Inflammatory macrophage (primary cell): ENCODE measurements around the gene SRBD1.

ENCODE experiments used
- DNase-seq, 2 donors: peaks; one replicate each; pipeline ENCODE4 v3.0.0-alpha.2; 2020 to 2022

The SRBD1 gene

GRCh38 chr2:45545943-45546342, 65.1 kb downstream of the SRBD1 start:
- peak in 1 of 2 donors; percentile 38 for DNase-seq

- no peak for DNase-seq
Measured at GRCh38 chr2:45543257-45543656, 67.8 kb downstream of the SRBD1 start.

GRCh38 chr2:45542013-45542412, 69.1 kb downstream of the SRBD1 start:
- no peak for DNase-seq

GRCh38 chr2:45541450-45541849, 69.6 kb downstream of the SRBD1 start:
- DNase-seq, result no peak

- no peak for DNase-seq
Measured at GRCh38 chr2:45540942-45541341, 70.1 kb downstream of the SRBD1 start.

GRCh38 chr2:45533771-45534170, 77.3 kb downstream of the SRBD1 start:
- DNase-seq, result no peak

GRCh38 chr2:45532181-45532580, 78.9 kb downstream of the SRBD1 start:
- DNase-seq, result no peak

GRCh38 chr2:45524016-45524415, 87.1 kb downstream of the SRBD1 start:
- no peak for DNase-seq

GRCh38 chr2:45518546-45518945, 92.5 kb downstream of the SRBD1 start:
- no peak for DNase-seq

- no peak for DNase-seq
Measured at GRCh38 chr2:45510701-45511420, 100.2 kb downstream of the SRBD1 start.

- DNase-seq, result no peak
Measured at GRCh38 chr2:45506756-45507155, 104.3 kb downstream of the SRBD1 start.

- DNase-seq, result no peak
Measured at GRCh38 chr2:45505138-45505537, 105.9 kb downstream of the SRBD1 start.

- DNase-seq, result peak in 1 of 2 donors; percentile 28
Measured at GRCh38 chr2:45498661-45499550, 112.2 kb downstream of the SRBD1 start.

GRCh38 chr2:45497355-45497754, 113.7 kb downstream of the SRBD1 start:
- no peak for DNase-seq

- DNase-seq, result no peak
Measured at GRCh38 chr2:45496869-45497268, 114.2 kb downstream of the SRBD1 start.

- DNase-seq, result no peak
Measured at GRCh38 chr2:45494978-45495293, 116.1 kb downstream of the SRBD1 start.

GRCh38 chr2:45494275-45494977, 116.6 kb downstream of the SRBD1 start:
- DNase-seq, result peak; percentile 43 to 56

- no peak for DNase-seq
Measured at GRCh38 chr2:45484965-45485364, 126.1 kb downstream of the SRBD1 start.

- no peak for DNase-seq
Measured at GRCh38 chr2:45483997-45484396, 127.1 kb downstream of the SRBD1 start.

- DNase-seq, result no peak
Measured at GRCh38 chr2:45477546-45477945, 133.5 kb downstream of the SRBD1 start.

- DNase-seq, result no peak
Measured at GRCh38 chr2:45470531-45470930, 140.5 kb downstream of the SRBD1 start.

GRCh38 chr2:45469314-45470099, 141.6 kb downstream of the SRBD1 start:
- peak in 1 of 2 donors; percentile 7 for DNase-seq

GRCh38 chr2:45468279-45468678, 142.8 kb downstream of the SRBD1 start:
- DNase-seq, result no peak
